Activated T-cell treated with anti-CD3 and anti-CD28 coated beads for 24 hours (primary cell): Measurements from ENCODE around the gene BRINP2.

Source experiments
- DNase-seq: peaks from one replicate; pipeline ENCODE4 v3.0.0-alpha.2; 2020; ENCODE audit warnings: low read depth

BRINP2 gene, protein sequence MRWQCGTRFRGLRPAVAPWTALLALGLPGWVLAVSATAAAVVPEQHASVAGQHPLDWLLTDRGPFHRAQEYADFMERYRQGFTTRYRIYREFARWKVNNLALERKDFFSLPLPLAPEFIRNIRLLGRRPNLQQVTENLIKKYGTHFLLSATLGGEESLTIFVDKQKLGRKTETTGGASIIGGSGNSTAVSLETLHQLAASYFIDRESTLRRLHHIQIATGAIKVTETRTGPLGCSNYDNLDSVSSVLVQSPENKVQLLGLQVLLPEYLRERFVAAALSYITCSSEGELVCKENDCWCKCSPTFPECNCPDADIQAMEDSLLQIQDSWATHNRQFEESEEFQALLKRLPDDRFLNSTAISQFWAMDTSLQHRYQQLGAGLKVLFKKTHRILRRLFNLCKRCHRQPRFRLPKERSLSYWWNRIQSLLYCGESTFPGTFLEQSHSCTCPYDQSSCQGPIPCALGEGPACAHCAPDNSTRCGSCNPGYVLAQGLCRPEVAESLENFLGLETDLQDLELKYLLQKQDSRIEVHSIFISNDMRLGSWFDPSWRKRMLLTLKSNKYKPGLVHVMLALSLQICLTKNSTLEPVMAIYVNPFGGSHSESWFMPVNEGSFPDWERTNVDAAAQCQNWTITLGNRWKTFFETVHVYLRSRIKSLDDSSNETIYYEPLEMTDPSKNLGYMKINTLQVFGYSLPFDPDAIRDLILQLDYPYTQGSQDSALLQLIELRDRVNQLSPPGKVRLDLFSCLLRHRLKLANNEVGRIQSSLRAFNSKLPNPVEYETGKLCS

DNA sequence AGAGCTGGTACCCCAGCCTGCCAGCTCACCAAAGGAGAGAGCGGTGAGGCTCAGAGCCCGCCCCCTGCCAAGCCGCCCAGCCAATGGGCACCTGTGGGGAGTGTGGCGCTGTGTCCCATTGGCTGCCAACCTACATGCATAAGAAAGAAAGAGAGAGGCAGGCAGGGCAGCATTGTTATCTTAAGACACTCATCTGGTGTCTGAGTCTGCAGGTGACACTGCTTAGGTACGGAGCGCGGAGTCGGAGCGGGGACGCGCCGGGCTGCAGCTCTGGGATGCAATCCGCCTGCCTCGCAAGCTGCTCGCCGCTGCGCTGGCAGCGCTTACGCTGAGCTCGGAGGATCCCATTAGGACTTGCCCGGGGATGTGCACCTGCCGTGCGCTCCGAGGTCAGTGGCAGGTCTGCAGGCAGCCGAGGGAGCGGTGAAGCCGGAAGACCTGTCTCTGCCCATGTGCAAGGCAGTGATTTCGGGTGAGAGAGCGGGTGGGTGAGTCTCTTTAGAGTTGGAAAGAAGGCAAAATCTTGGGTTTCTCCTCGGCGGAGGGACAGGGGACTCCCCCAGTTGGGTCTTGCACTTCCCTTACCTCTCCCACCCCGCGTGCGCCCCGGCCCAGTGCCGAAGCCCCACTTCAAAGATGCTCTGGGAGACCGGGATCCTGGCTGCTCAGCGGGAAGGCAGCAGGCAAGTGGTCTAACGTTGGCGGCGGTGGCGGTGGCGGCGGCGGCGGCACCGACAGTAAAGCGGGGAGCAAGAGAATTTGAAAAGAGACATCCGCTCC is at the start of gene BRINP2:
BRINP2 (plus strand) TSS at position 203 of the 780 bp plus-strand sequence. CDS start 58,919 bp downstream, outside the sequence.
- DNase-seq = no peak

DNA sequence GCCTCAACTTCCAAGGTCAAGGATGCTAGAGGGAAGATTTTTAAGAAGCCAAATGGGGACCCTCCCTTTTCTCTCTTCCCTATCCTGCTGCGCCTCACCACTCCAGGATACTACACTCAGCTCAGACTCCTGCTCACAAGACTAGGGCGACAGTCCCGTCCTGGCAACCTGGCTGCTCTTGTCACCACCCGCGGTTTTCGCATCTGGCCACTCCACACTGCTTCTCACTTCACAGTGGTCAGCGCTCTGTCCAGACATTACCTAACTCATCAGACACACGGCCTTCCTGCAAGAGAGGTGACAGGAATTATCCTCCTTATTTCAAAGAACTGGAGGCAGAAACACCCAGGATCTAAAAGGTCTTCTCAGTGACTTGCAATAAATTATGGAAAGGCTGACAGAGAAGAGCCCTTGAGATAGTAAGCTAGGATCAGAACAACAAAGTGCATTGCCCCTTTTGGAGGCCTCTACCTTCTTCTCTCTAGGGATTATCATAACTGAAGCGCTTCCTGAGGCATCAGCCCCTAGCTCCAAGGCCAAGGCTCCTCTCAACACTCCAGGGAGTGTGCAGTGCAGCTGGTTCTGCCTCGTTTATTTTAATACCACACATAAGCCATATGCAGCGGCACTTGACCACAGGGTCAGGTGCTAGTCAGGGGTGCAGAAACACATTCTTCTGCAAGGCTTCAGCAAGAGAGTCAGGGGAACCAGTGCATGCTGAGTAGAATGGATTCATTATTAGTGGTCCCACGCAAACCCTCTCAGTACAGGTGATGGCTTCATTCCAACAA is 48.1 kb upstream of the BRINP2 start:
- no peak for DNase-seq

DNA sequence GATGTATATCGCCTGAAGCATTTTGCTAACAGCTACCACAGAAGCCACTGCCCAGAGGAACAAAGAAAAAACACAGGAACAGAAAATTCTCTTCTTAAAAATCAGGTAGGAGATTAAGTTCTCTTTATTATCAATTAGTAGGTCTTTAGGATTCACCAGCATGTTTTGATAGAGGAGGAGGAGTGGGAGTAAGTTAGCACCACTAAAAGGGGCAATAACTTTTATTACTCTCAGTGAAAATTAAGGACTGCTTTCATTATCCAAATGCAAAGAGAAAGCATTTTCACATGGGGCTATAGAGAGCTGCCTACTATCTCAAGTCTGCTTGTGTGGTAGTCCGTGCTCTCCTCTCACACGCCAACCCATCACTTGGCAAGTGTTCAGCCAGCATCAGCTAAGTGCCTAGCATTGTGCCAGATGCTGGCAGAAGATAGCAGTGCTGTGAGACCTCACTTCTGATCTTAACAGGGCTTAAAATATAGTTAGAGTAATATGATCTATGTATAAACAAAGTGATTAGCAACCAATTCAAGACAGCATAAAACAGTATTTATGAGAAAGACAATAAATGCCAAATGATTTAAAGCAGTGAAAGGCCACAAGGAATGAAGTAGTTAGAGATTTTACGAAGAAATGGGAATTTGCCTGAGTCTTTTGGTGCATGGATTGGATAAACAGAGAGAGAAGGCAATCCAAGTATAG is 46.0 kb upstream of the BRINP2 start:
- DNase-seq = no peak

DNA sequence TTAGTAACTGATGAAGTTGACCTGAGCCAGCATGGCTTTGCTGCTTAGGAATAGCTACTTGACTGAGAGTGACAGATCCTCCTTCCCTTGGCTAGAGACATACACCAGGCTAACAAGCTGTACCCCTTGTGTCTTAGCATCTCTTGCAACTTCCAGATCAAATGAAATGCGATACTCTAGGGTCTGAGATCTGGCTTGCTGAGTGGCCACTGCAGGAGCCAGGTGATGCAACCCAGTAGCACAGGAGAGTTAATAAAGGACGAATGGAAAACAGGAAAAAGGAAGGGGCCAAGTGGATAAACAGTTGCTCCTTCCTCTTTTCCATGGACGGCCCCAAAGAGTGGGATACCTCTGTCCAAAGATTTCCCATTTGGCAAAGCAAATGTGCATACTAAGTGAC is 44.5 kb upstream of the BRINP2 start:
- DNase-seq = no peak

DNA sequence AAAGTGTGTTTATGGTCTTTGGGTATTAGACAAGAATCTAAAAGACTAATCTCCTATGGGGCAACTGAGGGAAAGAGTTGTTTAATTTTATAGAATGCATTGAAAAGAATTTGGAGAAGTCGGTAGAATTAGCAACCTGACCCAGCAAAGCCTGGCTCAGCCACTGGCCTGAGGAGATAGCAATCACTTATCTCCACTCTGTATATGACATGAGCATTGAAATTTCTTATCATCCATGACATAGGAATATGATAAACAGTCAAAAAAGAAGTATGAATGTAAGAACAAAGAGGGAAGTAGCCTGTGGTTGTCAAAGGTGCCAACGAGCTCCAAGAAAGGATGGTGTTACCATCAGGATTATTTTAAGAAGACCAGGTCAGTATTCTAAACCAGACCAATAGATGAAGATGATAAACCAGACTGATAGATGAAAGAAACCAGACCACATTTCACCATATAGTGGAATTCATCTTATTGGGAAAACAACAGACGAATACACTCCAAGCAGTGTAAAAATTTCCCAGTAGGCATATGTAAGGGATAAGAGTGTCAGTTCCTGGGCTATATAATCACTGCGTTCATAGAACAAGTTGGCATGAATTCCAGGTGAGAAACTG is 42.0 kb upstream of the BRINP2 start:
- no peak for DNase-seq

DNA sequence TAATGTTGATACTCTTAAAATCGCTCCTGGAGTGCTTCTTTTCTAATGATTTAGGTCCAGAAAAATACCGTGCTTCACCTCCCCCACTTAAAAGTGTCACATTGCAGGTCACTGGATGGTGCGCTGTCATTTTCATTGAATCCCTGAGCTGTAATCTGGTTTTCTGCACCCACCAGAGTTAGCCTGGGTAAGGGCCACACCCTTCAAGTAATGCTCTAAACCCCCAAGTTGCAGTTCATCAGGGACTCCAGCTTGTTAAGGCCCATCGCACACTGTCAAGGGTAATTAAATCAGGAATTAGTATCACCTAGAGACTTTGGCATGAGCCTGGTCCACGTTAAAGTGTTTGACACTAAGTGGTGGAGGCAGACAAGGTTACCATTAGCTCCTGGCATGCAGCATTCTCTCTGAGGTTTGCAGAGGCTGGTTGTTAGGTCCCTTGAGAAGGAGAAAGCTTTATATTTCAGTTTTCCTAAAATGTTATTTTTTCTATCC is 40.3 kb upstream of the BRINP2 start:
- no peak for DNase-seq

DNA sequence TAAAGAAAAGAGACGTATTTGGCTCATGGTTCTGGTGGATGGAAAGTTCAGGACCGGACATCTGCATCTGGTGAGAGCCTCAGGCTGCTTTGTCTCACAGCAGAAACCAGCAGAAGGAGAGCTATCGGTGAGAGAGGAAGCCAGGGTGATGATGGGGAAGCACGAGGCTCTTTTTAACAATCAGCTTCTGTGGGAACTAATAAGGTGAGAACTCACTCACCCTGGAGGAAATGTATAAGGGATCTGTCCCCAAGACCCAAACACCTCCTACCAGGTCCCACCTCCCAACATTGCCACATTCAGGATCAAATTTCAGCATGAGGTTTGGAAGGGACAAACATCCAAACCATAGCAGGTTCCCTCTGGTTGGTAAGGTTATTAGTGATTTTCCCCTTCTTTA is 39.0 kb upstream of the BRINP2 start:
- DNase-seq = no peak

DNA sequence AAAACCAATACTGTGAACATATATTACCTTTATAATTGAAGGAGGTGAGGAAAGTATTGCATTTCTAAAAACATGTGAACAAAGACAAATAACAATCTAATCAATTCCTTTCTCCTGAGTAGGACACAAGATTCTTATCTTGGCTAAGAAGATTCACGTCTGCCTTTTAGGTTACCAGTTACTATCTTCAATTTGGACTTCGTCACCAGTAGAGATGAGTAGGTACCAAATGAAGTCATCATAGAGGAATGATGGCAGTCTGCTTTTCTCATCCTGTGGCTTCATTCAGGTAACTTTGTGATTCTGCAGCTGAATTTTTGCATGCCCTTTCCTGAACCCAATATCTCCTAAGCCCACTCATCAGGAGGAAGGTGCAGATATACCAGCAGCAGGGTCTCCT is 38.6 kb upstream of the BRINP2 start:
- no peak for DNase-seq

DNA sequence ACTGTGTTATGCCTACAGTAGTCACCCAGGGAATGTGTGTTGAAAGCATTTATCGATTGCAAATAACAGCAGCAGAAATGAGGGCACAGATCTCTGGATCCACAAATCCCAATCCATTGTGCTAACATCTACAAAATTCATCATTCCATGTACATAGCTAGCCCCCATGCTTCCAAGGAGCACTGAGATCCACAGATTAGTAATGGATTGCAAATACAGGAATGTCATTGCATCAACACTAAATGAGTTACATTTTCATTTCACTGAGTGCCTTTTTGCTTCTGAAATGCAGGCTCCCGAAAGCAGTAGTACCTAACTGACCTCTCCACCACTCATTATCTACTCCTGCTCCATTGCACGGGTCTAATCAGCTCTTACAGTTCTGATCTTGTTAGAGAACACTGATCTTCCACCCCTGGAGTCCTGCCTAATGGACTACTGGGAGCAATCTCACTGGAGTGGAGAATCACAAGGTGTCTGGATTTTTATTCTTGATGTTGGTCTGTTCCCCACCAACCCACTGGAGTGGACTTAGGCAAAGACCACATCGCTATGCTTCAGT is 36.7 kb upstream of the BRINP2 start:
- DNase-seq = no peak

DNA sequence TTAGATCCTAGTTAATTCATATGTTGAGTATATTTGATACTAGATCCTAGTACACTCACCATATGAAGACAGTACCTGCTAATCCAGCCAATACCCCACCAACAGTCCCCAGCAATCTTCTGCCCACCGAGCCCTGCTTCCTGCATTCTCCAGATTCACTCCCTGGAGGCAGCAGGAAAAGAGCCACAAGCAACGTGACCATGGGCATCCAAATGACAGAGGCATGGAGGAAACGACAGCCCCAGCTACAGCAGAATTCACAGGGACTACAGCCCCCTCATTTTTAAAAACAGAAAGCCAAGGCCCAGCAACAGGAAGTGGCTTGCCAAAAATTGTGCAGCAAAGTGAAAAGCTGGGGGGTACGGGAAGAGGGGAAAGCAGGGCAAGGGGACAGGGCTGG is 35.5 kb upstream of the BRINP2 start:
- no peak for DNase-seq

DNA sequence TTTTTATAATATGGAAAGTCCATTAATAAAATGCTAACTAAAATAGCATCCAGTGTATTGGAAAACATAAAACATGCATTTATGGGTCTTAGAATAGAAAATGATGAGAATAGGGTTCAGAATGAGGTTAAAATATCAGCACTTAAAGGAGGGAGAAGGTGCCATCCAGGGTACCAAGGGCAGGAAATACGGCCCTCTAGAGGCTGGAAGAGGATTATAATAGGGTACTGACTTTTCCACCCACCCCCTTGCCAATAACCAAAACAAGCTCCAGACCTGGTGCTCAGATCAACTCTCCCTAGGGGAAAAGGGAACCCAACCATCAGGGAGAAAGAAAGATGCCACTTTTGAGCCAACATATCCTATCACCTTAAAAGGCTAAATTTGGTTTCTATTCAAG is 32.9 kb upstream of the BRINP2 start:
- DNase-seq = no peak

DNA sequence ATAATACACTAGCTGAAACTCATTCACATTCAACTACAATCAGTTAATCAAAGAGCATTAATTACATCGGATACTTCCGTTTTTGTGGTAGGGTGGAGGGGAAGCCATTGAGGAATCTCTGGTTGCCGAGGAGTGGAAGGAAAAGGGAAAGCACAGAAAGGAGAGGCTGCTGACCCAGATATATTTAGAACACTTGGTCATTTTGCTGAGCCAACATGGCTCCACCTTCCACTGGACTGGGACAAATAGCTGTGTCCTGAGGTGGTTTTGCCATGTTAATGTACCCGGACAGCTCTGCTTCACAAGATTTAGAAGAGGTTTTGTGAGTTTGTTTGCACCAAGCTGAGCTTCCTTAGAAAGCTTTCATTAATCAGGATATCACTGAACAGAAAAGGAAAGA is 32.4 kb upstream of the BRINP2 start:
- DNase-seq = no peak

DNA sequence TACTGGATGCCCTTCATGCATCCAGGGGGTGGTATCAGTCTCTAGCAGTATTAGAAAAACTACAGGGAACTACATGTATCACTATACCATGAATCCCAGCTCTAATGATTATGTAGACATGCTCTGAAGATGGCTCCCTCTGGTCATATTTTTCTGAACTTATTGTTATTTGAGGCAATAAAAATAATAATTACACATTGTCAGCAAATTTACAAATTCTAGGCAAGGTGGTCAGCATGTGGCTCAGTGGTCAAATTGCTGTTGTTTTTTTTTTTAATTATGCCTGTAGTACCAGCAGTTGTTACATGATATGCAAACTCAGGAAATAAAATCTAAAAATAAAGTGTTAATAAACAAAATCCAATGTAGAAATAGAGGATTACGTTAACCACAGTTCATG is 28.7 kb upstream of the BRINP2 start:
- no peak for DNase-seq

DNA sequence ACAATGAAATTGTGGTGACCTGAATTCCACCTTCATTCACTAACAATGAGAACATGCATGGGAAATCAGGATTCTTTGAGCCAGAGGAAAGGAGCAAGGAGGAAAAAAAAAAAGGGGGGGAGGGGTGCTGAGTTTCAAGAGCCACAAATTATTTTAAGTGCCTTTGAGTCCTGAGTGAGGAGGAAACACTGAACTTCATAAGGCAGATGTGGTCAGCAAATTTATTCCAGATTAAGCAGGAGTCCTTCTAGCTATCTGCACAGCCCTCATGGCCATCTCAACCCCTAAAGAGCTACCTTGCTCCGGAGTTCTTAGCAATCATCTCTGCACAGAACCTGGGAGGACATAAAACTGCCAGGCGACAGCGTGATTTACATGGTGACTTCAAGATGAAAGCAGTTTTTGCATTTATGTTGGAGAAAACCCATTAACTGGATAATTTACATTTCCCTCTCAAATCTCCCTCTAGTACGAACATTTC is 27.9 kb upstream of the BRINP2 start:
- no peak for DNase-seq

DNA sequence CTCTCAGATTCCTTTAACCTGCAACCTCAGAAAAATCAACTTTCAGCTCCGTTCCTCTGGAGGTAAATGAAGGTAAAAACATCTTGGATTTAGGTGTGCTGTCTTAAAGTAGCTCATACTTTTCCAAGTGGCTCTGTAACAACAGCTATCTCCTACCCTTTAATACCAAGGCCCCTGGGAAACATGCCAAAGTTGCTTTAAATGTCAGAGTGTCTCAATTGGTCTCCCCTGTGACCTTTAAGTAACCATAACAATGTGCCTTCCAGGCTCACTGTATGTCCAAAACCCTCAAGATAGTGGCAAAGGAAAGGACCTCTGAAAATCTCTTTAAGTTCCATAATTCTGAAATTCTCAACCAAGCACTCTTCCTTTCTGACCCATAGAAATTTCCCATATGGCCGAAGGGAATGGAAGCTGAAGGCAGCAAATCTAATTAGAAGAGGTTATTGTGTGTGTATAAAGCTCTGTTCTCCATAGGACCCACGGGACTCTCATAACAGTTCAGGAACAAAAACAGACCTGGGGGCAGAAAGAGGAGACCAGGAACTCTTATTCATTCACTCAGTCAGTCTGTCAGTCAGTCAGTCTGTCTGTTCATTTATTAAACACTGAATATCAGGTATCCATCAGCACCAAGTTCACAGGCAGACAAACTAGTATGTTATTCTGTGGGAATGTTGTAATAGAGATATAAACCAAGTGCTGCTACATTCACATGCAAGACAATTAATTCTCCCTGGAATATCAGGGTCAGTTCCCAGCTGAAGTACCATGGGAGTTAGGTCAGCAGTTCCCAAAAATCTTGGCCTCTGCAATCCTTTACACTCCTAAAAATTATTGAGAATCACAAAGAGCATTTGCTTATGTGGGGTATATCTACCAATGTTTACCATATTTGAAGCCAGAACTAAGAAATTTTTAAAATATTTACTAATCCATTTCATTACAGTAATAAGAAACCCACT is 25.4 kb upstream of the BRINP2 start:
- DNase-seq = no peak

DNA sequence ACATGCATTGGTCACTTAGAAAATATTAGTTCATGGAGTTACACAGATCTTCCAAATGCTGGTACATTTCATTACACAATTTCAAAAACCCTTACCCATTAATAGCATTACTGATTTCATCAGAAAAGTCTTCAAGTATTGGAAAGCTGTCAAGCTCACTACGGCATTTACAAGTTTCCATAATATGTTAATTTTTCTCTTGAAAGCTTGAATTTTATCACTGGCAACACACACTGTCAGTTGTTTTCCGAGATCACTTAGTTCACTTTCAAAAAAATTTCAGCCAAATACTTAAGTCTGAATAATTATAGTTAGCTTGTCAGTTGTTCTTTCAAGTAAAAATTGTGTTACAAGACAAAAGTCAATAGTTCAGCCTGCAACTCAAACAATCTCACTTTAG is 24.3 kb upstream of the BRINP2 start:
- no peak for DNase-seq

DNA sequence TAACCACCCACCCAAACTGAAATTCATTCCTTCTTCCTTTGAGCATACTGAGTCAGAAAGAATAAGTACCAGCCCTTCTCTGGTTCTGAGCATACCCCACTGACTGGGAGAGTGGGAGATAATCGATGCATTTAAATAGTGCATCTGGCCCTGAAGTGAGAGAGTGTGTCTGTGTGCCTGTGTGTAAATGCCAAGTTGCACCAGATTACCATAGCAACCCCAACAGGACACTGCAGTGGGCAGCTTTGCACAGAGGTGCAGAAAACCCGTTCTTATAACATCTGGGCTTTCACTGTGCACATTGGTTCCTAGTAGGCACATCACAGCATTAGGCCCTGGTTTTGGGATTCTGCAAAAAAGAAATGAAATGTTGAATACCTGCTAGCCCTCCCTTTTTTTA is 8.5 kb upstream of the BRINP2 start:
- DNase-seq = no peak

DNA sequence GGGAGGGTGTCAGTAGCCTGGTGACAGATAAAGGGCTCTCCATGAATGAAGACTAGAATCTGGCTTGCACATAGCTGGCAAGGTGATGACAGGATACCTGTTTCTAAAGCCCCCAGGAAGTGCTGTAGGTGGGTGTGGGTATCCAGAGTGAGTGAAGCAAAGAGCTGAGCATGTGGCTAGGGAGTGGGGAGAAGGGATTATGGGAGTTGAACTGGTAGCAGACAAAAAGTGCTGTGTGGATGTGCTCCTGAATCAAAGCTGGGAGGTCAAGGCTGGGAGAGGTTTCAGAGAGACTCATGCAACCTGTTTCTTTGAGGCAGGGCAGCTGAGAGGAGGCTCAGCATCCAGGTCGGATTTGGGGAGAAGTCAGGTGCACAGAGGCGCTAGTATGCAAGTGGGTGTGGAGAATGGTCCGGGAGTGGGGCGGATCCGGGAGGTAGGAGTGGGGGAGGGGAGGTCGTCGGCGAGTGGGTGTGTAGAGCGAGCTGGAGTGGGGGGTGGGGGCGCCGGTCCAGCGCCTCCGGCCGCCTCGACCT is 6.8 kb upstream of the BRINP2 start:
- no peak for DNase-seq
